ENCODE data around the gene ABLIM1. TPM values are rescaled to one million over a fixed set of nuclear protein-coding genes. Genes with fewer than 3 reads are reported as not detected.

Gene ABLIM1
- total and polyA plus RNA-seq, 2 of the 13 experiments (the other 11 are each of a cell fraction or from before 2014, with no cell fraction given), result 59.4 to 92.7 TPM

DNA sequence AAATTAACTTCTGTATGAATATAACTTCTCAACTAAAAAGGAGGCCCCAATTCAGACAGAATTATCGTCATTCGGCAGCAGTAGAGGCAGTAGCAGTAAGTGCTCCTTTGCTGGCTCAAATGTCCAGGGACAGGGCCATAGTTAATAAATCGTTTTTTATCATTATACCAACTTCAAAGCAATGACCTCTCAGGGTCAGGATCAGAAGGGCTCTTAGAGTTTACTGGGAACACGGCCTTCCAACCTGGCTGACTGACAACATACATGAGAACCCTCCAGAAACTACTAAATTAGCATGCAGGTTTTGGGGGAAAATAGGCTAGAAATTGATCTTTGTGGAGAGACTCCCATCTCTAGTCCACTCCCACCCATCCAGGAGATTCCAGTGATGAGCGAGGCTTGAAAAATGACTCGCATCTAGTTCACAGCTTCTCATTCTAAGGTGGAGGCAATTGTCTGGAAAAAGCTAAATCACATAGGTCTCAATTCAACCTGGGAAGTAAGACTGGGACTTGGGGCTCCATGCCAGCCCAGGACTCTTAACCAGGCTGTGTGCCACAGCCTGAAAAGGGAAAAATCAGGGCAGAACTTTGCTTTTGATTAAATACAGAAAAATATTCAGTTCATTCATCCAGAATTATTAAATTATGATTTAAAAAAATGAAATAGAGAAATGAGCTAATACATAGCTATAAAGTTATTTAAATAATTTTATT lies 84.6 kb downstream of the ABLIM1 start (continued):
- TF ChIP-seq E2F2 (CRISPR knock-in tag; IDR thresholded peaks at IDR 0.05; ENCODE audit: borderline replicate concordance) (no peak), RFXANK (CRISPR knock-in tag; IDR thresholded peaks at IDR 0.05) (no peak), SOX5 (CRISPR knock-in tag; IDR thresholded peaks at IDR 0.05; ENCODE audit: borderline replicate concordance) (no peak), TAF1 (CRISPR knock-in tag; IDR thresholded peaks at IDR 0.05) (no peak)
- TF ChIP-seq, protein P1, sequence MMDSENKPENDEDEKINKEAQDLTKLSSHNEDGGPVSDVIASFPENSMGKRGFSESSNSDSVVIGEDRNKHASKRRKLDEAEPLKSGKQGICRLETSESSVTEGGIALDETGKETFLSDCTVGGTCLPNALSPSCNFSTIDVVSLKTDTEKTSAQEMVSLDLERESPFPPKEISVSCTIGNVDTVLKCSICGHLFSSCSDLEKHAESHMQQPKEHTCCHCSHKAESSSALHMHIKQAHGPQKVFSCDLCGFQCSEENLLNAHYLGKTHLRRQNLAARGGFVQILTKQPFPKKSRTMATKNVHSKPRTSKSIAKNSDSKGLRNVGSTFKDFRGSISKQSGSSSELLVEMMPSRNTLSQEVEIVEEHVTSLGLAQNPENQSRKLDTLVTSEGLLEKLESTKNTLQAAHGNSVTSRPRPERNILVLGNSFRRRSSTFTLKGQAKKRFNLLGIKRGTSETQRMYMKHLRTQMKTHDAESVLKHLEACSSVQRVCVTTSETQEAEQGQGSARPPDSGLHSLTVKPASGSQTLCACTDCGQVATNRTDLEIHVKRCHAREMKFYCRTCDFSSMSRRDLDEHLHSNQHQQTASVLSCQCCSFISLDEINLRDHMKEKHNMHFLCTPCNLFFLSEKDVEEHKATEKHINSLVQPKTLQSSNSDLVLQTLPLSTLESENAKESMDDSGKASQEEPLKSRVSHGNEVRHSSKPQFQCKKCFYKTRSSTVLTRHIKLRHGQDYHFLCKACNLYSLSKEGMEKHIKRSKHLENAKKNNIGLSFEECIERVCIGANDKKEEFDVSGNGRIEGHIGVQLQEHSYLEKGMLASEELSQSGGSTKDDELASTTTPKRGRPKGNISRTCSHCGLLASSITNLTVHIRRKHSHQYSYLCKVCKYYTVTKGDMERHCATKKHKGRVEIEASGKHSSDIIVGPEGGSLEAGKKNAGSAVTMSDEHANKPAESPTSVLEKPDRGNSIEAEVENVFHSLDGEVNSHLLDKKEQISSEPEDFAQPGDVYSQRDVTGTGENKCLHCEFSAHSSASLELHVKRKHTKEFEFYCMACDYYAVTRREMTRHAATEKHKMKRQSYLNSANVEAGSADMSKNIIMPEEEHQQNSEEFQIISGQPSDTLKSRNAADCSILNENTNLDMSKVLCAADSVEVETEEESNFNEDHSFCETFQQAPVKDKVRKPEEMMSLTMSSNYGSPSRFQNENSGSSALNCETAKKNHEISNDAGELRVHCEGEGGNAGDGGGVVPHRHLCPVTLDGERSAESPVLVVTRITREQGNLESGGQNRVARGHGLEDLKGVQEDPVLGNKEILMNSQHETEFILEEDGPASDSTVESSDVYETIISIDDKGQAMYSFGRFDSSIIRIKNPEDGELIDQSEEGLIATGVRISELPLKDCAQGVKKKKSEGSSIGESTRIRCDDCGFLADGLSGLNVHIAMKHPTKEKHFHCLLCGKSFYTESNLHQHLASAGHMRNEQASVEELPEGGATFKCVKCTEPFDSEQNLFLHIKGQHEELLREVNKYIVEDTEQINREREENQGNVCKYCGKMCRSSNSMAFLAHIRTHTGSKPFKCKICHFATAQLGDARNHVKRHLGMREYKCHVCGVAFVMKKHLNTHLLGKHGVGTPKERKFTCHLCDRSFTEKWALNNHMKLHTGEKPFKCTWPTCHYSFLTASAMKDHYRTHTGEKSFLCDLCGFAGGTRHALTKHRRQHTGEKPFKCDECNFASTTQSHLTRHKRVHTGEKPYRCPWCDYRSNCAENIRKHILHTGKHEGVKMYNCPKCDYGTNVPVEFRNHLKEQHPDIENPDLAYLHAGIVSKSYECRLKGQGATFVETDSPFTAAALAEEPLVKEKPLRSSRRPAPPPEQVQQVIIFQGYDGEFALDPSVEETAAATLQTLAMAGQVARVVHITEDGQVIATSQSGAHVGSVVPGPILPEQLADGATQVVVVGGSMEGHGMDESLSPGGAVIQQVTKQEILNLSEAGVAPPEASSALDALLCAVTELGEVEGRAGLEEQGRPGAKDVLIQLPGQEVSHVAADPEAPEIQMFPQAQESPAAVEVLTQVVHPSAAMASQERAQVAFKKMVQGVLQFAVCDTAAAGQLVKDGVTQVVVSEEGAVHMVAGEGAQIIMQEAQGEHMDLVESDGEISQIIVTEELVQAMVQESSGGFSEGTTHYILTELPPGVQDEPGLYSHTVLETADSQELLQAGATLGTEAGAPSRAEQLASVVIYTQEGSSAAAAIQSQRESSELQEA (CRISPR knock-in tag; IDR thresholded peaks at IDR 0.05; ENCODE audit: not compliant biosample characterization), result no peak

Data from HepG2 (cell line).